Myometrial cell (primary cell): Measurements from ENCODE around the gene LGALS7. TPM values are rescaled to one million over a fixed set of nuclear protein-coding genes. Genes with fewer than 3 reads are reported as not detected.

Source experiments
- total RNA-seq: library from RNA; depleted of rRNA; stranded (reverse); fragments of >200 nt; gene quantifications from 2 replicates; pipeline ENCODE4 v1.2.3, GENCODE V29; 2015

LGALS7 gene
- not detected in 2 replicates for total RNA-seq

GRCh38 chr19:38773469-38774177 lies at the start of gene LGALS7:
Gene LGALS7 (minus strand): TSS chr19:38773517. CDS start chr19:38773492, 25 bp downstream.

GRCh38 chr19:38812841-38813320 lies 39.6 kb upstream of the LGALS7 start, which contains the start of gene LGALS4:
Gene LGALS4 (minus strand): TSS chr19:38812945. CDS start chr19:38812886, 59 bp downstream.

GRCh38 chr19:38788478-38789243 lies 15.3 kb upstream of the LGALS7 start, which contains the start of gene LGALS7B:
Gene LGALS7B (plus strand): TSS chr19:38789200. CDS start chr19:38789227, 27 bp downstream.

GRCh38 chr19:38744298-38744681 lies 29.0 kb downstream of the LGALS7 start, which contains the start of gene CAPN12:
Gene CAPN12 (minus strand): TSS chr19:38744474. CDS start chr19:38744165, 309 bp downstream.

Other genes starting within 250 kb of the LGALS7 start
- 1.2 TPM in 1 of 2 replicates, not detected in the other for gene MAP4K1, start 155.6 kb downstream of the LGALS7 start, total RNA-seq
- 515 and 517 TPM in 2 replicates for gene EIF3K, start 154.3 kb downstream of the LGALS7 start, total RNA-seq
- gene ACTN4, start 125.9 kb downstream of the LGALS7 start, total RNA-seq: 411 and 523 TPM in 2 replicates
- gene CAPN12, start 29.0 kb downstream of the LGALS7 start, total RNA-seq: 0.29 and 0.35 TPM in 2 replicates
- gene LGALS7B, start 15.7 kb upstream of the LGALS7 start, total RNA-seq: not detected in 2 replicates
- not detected in 2 replicates for gene LGALS4, start 39.4 kb upstream of the LGALS7 start, total RNA-seq
- gene ECH1, start 58.3 kb upstream of the LGALS7 start, total RNA-seq: 25.3 and 49.9 TPM in 2 replicates
- gene HNRNPL, start 76.5 kb upstream of the LGALS7 start, total RNA-seq: 314 and 362 TPM in 2 replicates
- gene RINL, start 104.8 kb upstream of the LGALS7 start, total RNA-seq: 1.7 and 3.5 TPM in 2 replicates
- 48.4 TPM in 2 replicates for gene SIRT2, start 126.1 kb upstream of the LGALS7 start, total RNA-seq
- 17.5 and 23.4 TPM in 2 replicates for gene NFKBIB, start 126.5 kb upstream of the LGALS7 start, total RNA-seq
- gene CCER2, start 138.7 kb upstream of the LGALS7 start, total RNA-seq: not detected in 2 replicates
- gene SARS2, start 157.2 kb upstream of the LGALS7 start, total RNA-seq: 28.8 and 36.2 TPM in 2 replicates
- gene MRPS12, start 157.4 kb upstream of the LGALS7 start, total RNA-seq: 52.5 and 66.3 TPM in 2 replicates
- gene FBXO17, start 202.2 kb upstream of the LGALS7 start, total RNA-seq: 22.3 and 30.0 TPM in 2 replicates